Hepatocyte (in vitro differentiated cells): ENCODE data around the gene TRAPPC8. TPM values are rescaled to one million over a fixed set of nuclear protein-coding genes. Genes with fewer than 3 reads are reported as not detected.

Experiments used
- DNase-seq: peaks from one replicate; pipeline ENCODE4 v3.0.0-alpha.2; 2016; ENCODE audit warnings: low spot score
- H2AFZ ChIP-seq: fragments of 200-600 bp; sonication (generic); 2 replicates; pipeline ENCODE4 v1.6.0; 2016; ENCODE audit warnings: antibody characterized with exemption, mild to moderate bottlenecking
- H3K27ac ChIP-seq: fragments of 200-600 bp; sonication (generic); 2 replicates; pipeline ENCODE4 v1.5.1; 2016; ENCODE audit warnings: mild to moderate bottlenecking
- H3K27me3 ChIP-seq: fragments of 200-600 bp; sonication (generic); 2 replicates; pipeline ENCODE4 v1.6.1; 2016
- H3K36me3 ChIP-seq: fragments of 200-600 bp; sonication (generic); replicated peaks from 2 replicates; pipeline ENCODE4 v1.5.1; 2016; ENCODE audit warnings: low read depth; ENCODE audit not compliant: insufficient read depth
- H3K4me1 ChIP-seq: fragments of 200-600 bp; sonication (generic); 2 replicates; pipeline ENCODE4 v1.5.1; 2016; ENCODE audit warnings: mild to moderate bottlenecking, moderate library complexity; ENCODE audit not compliant: insufficient read depth
- H3K4me2 ChIP-seq: fragments of 200-600 bp; sonication (generic); 2 replicates; pipeline ENCODE4 v1.6.0; 2016
- H3K4me3 ChIP-seq: fragments of 200-600 bp; sonication (generic); 2 replicates; pipeline ENCODE4 v1.5.1; 2016; ENCODE audit warnings: mild to moderate bottlenecking
- H3K79me2 ChIP-seq: fragments of 200-600 bp; sonication (generic); 2 replicates; pipeline ENCODE4 v1.6.0; 2017; ENCODE audit warnings: mild to moderate bottlenecking
- H3K9me2 ChIP-seq: fragments of 200-600 bp; sonication (generic); replicated peaks from 2 replicates; pipeline ENCODE4 v1.6.0; 2017; ENCODE audit warnings: mild to moderate bottlenecking; ENCODE audit not compliant: insufficient read depth
- H3K9me3 ChIP-seq: fragments of 200-600 bp; sonication (generic); 2 replicates; pipeline ENCODE4 v1.5.1; 2016; ENCODE audit warnings: low read depth, mild to moderate bottlenecking
- H4K20me1 ChIP-seq: fragments of 200-600 bp; sonication (generic); 2 replicates; pipeline ENCODE4 v1.6.0; 2016; ENCODE audit warnings: mild to moderate bottlenecking; ENCODE audit not compliant: insufficient read depth, poor library complexity, severe bottlenecking
- EZH2 ChIP-seq: fragments of 200-600 bp; sonication (generic); IDR thresholded peaks from 2 replicates; pipeline ENCODE4 v1.6.1; 2016; ENCODE audit warnings: antibody characterized with exemption, mild to moderate bottlenecking, borderline replicate concordance
- EZH2phosphoT487 ChIP-seq: fragments of 200-600 bp; sonication (generic); IDR thresholded peaks from one replicate; pipeline ENCODE4 v1.6.1; 2018; ENCODE audit warnings: antibody characterized with exemption, mild to moderate bottlenecking, low read depth, moderate library complexity; ENCODE audit not compliant: unreplicated experiment, severe bottlenecking
- WGBS: methylation state at CpG from one replicate; pipeline ENCODE4 v1.1.6; 2016; ENCODE audit warnings: low lambda C conversion rate; ENCODE audit errors: missing lambda C conversion rate; 5-methylcytosine and 5-hydroxymethylcytosine counted together
- polyA plus RNA-seq: library from polyadenylated mRNA; unstranded; fragments of >200 nt; fragmentation: Nextera tagmentation; extraction: Ambion mirVana; gene quantifications from 2 replicates; pipeline ENCODE4 v1.2.1, GENCODE V29; 2016
- total RNA-seq: library from RNA; depleted of rRNA; stranded (reverse); fragments of >200 nt; gene quantifications from 2 replicates; pipeline ENCODE4 v1.2.3, GENCODE V29; 2014
- TF ChIP-seq, protein P1 (sequence below): fragments of 200-600 bp; sonication (generic); IDR thresholded peaks from 2 replicates; pipeline ENCODE4 v1.5.1; 2016; ENCODE audit warnings: antibody characterized with exemption, mild to moderate bottlenecking; ENCODE audit not compliant: poor library complexity

TRAPPC8 gene
- total and polyA plus RNA-seq, 2 experiments from 2014 or later = 12.6 to 68.7 TPM

DNA sequence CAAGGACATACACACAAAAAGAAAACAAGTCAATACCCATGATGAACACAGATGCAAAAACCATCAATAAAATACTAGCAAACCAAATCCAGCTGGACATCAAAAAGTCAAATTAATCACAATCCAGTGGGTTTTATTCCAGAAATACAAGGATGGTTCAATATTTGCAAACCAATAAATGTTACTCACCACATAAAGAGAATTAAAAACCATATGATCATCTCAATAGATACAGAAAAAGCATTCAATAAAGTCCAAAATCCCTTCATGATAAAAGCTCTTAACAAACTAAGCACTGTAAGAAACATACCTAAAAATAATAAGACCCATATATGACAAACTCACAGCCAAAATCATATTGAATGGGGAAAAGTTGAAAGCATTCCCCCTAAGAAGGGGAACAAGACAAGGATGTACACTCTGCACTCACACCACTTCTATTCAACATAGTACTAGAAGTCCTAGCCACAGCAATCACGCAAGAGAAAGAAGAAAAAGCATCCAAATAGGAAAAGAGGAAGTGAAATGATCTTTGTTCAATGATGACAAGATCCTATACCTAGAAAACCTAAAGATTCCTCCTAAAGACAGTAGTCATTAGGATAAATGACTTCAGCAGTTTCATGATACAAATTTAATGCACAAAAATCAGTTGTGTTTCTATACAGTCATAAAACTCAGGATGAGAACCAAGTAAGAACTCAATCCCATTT lies 62.6 kb downstream of the TRAPPC8 start:
- Histone ChIP-seq H3K4me2 (no peak overlapping the region), H4K20me1 (no peaks in the 10 kb centered on the region), H3K4me1 (no peaks in the 10 kb centered on the region), H3K79me2 (peaks cover 14% of the 10 kb centered on the region), H3K36me3 (peaks cover 4% of the 10 kb centered on the region), H3K27me3 (no peaks in the 10 kb centered on the region), H3K9me3 (peaks cover 3% of the 10 kb centered on the region), H2AFZ (no peak overlapping the region), H3K27ac (no peak overlapping the region), H3K4me3 (no peak overlapping the region), H3K9me2 (no peaks in the 10 kb centered on the region)
- WGBS = 97% methylated on average over 1 of the region's 1 CpG
- no peak for DNase-seq
- TF ChIP-seq, protein P1, sequence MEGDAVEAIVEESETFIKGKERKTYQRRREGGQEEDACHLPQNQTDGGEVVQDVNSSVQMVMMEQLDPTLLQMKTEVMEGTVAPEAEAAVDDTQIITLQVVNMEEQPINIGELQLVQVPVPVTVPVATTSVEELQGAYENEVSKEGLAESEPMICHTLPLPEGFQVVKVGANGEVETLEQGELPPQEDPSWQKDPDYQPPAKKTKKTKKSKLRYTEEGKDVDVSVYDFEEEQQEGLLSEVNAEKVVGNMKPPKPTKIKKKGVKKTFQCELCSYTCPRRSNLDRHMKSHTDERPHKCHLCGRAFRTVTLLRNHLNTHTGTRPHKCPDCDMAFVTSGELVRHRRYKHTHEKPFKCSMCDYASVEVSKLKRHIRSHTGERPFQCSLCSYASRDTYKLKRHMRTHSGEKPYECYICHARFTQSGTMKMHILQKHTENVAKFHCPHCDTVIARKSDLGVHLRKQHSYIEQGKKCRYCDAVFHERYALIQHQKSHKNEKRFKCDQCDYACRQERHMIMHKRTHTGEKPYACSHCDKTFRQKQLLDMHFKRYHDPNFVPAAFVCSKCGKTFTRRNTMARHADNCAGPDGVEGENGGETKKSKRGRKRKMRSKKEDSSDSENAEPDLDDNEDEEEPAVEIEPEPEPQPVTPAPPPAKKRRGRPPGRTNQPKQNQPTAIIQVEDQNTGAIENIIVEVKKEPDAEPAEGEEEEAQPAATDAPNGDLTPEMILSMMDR = no peak

- Histone ChIP-seq H3K4me2 (no peak overlapping the region), H4K20me1 (no peaks in the 10 kb centered on the region), H3K27ac (no peak overlapping the region), H3K4me3 (no peak overlapping the region), H3K4me1 (no peaks in the 10 kb centered on the region), H2AFZ (no peak overlapping the region), H3K9me2 (no peaks in the 10 kb centered on the region), H3K79me2 (peaks cover 14% of the 10 kb centered on the region), H3K9me3 (peaks cover 3% of the 10 kb centered on the region), H3K27me3 (no peaks in the 10 kb centered on the region), H3K36me3 (peaks cover 4% of the 10 kb centered on the region)
- DNase-seq = no peak
- WGBS = 84% methylated on average over 4 of the region's 4 CpGs
- TF ChIP-seq, protein P1 = no peak
- TF ChIP-seq EZH2 = no peak
These were observed 64.6 kb downstream of the TRAPPC8 start for GRCh38 chr18:31878358-31878757.

DNA sequence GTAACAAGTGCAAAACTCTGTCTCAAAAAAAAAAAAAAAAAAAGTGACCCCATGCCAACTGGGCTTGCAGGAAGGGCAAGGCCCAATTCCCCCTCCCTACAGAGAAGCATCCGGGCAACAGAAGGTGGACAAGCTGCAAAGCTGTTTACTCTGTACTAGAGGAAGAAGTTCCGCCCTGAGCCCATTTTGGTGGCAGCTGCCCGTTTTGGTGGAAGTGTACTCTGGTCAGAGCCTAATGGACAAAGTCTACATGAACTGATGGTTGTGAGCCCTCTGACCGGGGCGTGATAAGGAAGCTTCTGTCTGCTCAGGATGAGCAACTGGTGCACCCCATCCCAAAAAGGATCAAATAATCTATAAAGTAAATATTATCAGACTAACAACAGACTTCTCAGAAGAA lies 65.0 kb downstream of the TRAPPC8 start:
- no peak overlapping the region for H3K27ac ChIP-seq
- H3K4me2 ChIP-seq = no peak overlapping the region
- peaks cover 14% of the 10 kb centered on the region for H3K79me2 ChIP-seq
- no peak overlapping the region for H2AFZ ChIP-seq
- no peak for DNase-seq
- peaks cover 3% of the 10 kb centered on the region for H3K9me3 ChIP-seq
- H3K4me1 ChIP-seq = no peaks in the 10 kb centered on the region
- 98% methylated on average over 5 of the region's 5 CpGs for WGBS
- H4K20me1 ChIP-seq = no peaks in the 10 kb centered on the region
- H3K27me3 ChIP-seq = no peaks in the 10 kb centered on the region
- no peak overlapping the region for H3K4me3 ChIP-seq
- H3K9me2 ChIP-seq = no peaks in the 10 kb centered on the region
- H3K36me3 ChIP-seq = peaks cover 4% of the 10 kb centered on the region
- TF ChIP-seq EZH2phosphoT487 = no peak
- TF ChIP-seq, protein P1 = no peak
- TF ChIP-seq EZH2 = no peak

- Histone ChIP-seq H4K20me1 (no peaks in the 10 kb centered on the region), H3K9me3 (peaks cover 3% of the 10 kb centered on the region), H2AFZ (no peak overlapping the region), H3K27me3 (no peaks in the 10 kb centered on the region), H3K4me2 (no peak overlapping the region), H3K79me2 (peaks cover 10% of the 10 kb centered on the region), H3K4me1 (no peaks in the 10 kb centered on the region), H3K36me3 (peaks cover 1% of the 10 kb centered on the region), H3K27ac (no peak overlapping the region), H3K9me2 (no peaks in the 10 kb centered on the region), H3K4me3 (no peak overlapping the region)
- 82% methylated on average over 4 of the region's 4 CpGs for WGBS
- DNase-seq = no peak
- TF ChIP-seq, protein P1 = no peak
- TF ChIP-seq EZH2phosphoT487 (no peak), EZH2 (no peak)
These were observed 66.2 kb downstream of the TRAPPC8 start for GRCh38 chr18:31876707-31877106.
